Hematopoietic multipotent progenitor cell (in vitro differentiated cells): ENCODE measurements around the gene CHFR. TPM values are rescaled to one million over a fixed set of nuclear protein-coding genes. Genes with fewer than 3 reads are reported as not detected.
"Not testable (repeated sequence)": the region's sequence is repeated elsewhere in the genome, so short reads cannot be mapped to it uniquely, and the experiment has no call there.

ENCODE experiments used
- DNase-seq, 3 donors: peaks; one replicate each; pipeline ENCODE4 v3.0.0-alpha.2; 2011 to 2015; ENCODE audit warnings: low read depth in 2 of 3, low spot score in 2 of 3
- total RNA-seq: library from RNA; depleted of rRNA; stranded (reverse); fragments of >200 nt; gene quantifications from one replicate; pipeline ENCODE4 v1.2.3, GENCODE V29; 2012

Gene CHFR
- total RNA-seq, 1 donor: 29.9 TPM

GRCh38 chr12:132874620-132875019 is 12.8 kb downstream of the CHFR start:
- not testable (repeated sequence) for DNase-seq

- no peak for DNase-seq
Measured at GRCh38 chr12:132874175-132874574, 13.2 kb downstream of the CHFR start.

- no peak for DNase-seq
Measured at GRCh38 chr12:132873724-132874123, 13.7 kb downstream of the CHFR start.

GRCh38 chr12:132872975-132873421 is 14.4 kb downstream of the CHFR start:
- no peak for DNase-seq

- DNase-seq: no peak
Measured at GRCh38 chr12:132872073-132872855, 15.1 kb downstream of the CHFR start.

GRCh38 chr12:132869551-132869950 is 17.9 kb downstream of the CHFR start:
- DNase-seq: no peak

GRCh38 chr12:132866251-132866828 is 21.1 kb downstream of the CHFR start:
- no peak for DNase-seq

GRCh38 chr12:132861558-132861957 is 25.8 kb downstream of the CHFR start:
- DNase-seq: no peak

GRCh38 chr12:132858718-132859266 is 28.6 kb downstream of the CHFR start:
- DNase-seq: no peak

- not testable (repeated sequence) for DNase-seq
Measured at GRCh38 chr12:132857019-132857418, 30.4 kb downstream of the CHFR start.

- no peak for DNase-seq
Measured at GRCh38 chr12:132856581-132856980, 30.8 kb downstream of the CHFR start.

- not testable (repeated sequence) for DNase-seq
Measured at GRCh38 chr12:132855211-132855610, 32.2 kb downstream of the CHFR start.

- DNase-seq: no peak
Measured at GRCh38 chr12:132853285-132854092, 33.9 kb downstream of the CHFR start.

GRCh38 chr12:132852496-132852895 is 34.9 kb downstream of the CHFR start:
- no peak for DNase-seq

GRCh38 chr12:132851465-132851864 is 35.9 kb downstream of the CHFR start:
- DNase-seq: no peak

GRCh38 chr12:132850291-132850690 is 37.1 kb downstream of the CHFR start:
- no peak for DNase-seq

GRCh38 chr12:132848521-132848920 is 38.9 kb downstream of the CHFR start:
- no peak for DNase-seq

GRCh38 chr12:132847363-132848356 is 39.7 kb downstream of the CHFR start:
- DNase-seq: no peak

GRCh38 chr12:132844681-132845080 is 42.7 kb downstream of the CHFR start:
- not testable (repeated sequence) for DNase-seq
